Stomach smooth muscle (tissue), 2 donors: ENCODE data around the gene KCNE3.

Experiments
- H3K27ac ChIP-seq: one replicate; pipeline ENCODE4 v1.7.0; 2013; ENCODE audit warnings: mild to moderate bottlenecking, low read length, inconsistent platforms
- H3K27me3 ChIP-seq, 2 donors: one replicate each; pipeline ENCODE4 v1.7.0; 2013; ENCODE audit warnings: low read length in 2 of 2; ENCODE audit not compliant: insufficient read depth in 2 of 2, control insufficient read depth in 1 of 2
- H3K36me3 ChIP-seq, 2 donors: one replicate each; pipeline ENCODE4 v1.7.0; 2013; ENCODE audit warnings: low read length in 2 of 2; ENCODE audit not compliant: control insufficient read depth in 2 of 2, insufficient read depth in 2 of 2
- H3K4me1 ChIP-seq: one replicate; pipeline ENCODE4 v1.7.0; 2013; ENCODE audit warnings: low read length; ENCODE audit not compliant: control insufficient read depth, insufficient read depth
- H3K4me3 ChIP-seq, 2 donors: one replicate each; pipeline ENCODE4 v1.7.0; 2013; ENCODE audit warnings: low read length in 2 of 2
- H3K9ac ChIP-seq, 2 donors: one replicate each; pipeline ENCODE4 v1.7.0; 2013; ENCODE audit warnings: low read length in 2 of 2, mild to moderate bottlenecking in 1 of 2
- H3K9me3 ChIP-seq, 2 donors: one replicate each; pipeline ENCODE4 v1.7.0; 2013; ENCODE audit warnings: low read length in 2 of 2; ENCODE audit not compliant: control insufficient read depth in 2 of 2
- donor health status: healthy.
- donor health status: Pancreatic carcinoma.

Gene KCNE3

GRCh38 chr11:74443071-74443864 lies 24.1 kb downstream of the KCNE3 start:
- H3K9ac ChIP-seq, result no peak overlapping the region
- no peaks in the 10 kb centered on the region for H3K36me3 ChIP-seq
- no peak overlapping the region for H3K4me3 ChIP-seq
- H3K27ac ChIP-seq, result no peak overlapping the region
- H3K4me1 ChIP-seq, result peaks cover 7% of the 10 kb centered on the region
- no peaks in the 10 kb centered on the region for H3K27me3 ChIP-seq
- no peaks in the 10 kb centered on the region for H3K9me3 ChIP-seq

- H3K27me3 ChIP-seq, result no peaks in the 10 kb centered on the region
- H3K9me3 ChIP-seq, result no peaks in the 10 kb centered on the region
- H3K36me3 ChIP-seq, result no peaks in the 10 kb centered on the region
- H3K4me3 ChIP-seq, result no peak overlapping the region
- H3K4me1 ChIP-seq, result peaks cover 7% of the 10 kb centered on the region
- H3K27ac ChIP-seq, result no peak overlapping the region
- H3K9ac ChIP-seq, result no peak overlapping the region
Observed at GRCh38 chr11:74442636-74443035, 24.7 kb downstream of the KCNE3 start.

GRCh38 chr11:74438681-74439080 lies 28.7 kb downstream of the KCNE3 start:
- Histone ChIP-seq H3K27me3 (no peaks in the 10 kb centered on the region), H3K27ac (no peak overlapping the region)

DNA sequence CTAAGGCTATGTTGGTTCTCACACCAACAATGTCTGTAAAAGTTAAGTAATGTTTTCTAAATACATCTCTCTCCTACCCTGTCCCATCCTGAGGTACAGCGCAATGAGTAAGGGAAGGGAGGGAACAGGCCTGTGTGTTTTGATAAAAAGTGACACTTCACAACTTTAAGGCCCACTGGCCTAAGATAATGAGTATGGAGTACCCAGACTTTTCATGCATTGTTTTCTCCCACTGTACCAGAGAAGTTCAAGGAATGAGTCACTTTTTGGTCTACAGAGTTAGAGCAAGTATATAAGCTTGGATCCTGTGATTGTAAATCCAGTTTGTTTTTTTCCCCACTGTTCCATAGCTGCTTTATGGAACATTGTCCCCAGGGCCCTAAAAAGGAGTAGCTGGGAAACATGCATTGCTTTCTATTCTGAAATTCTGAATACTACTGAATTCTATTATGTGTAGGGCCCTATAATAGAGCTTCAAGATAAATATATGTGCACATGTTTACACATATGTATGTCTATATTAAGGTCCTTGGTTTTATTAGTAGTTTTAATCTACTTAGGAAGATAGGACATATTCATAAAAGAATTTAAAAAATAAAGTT lies 29.8 kb downstream of the KCNE3 start:
- H3K27ac ChIP-seq, result no peak overlapping the region
- H3K4me1 ChIP-seq, result no peaks in the 10 kb centered on the region
- no peak overlapping the region for H3K9ac ChIP-seq

More at GRCh38 chr11:74438681-74439080, 28.7 kb downstream of the KCNE3 start:
- Histone ChIP-seq H3K9me3 (no peaks in the 10 kb centered on the region), H3K4me3 (no peak overlapping the region), H3K36me3 (no peaks in the 10 kb centered on the region), H3K4me1 (peaks cover 5% of the 10 kb centered on the region), H3K9ac (no peak overlapping the region)

GRCh38 chr11:74434528-74434927 lies 32.8 kb downstream of the KCNE3 start:
- no peak overlapping the region for H3K9ac ChIP-seq
- H3K9me3 ChIP-seq, result no peaks in the 10 kb centered on the region
- no peaks in the 10 kb centered on the region for H3K36me3 ChIP-seq
- no peak overlapping the region for H3K4me3 ChIP-seq
- no peaks in the 10 kb centered on the region for H3K4me1 ChIP-seq
- H3K27ac ChIP-seq, result no peak overlapping the region
- H3K27me3 ChIP-seq, result no peaks in the 10 kb centered on the region

More for the DNA sequence above, 29.8 kb downstream of the KCNE3 start:
- no peaks in the 10 kb centered on the region for H3K9me3 ChIP-seq
- H3K4me3 ChIP-seq, result no peak overlapping the region
- no peaks in the 10 kb centered on the region for H3K27me3 ChIP-seq
- H3K36me3 ChIP-seq, result no peaks in the 10 kb centered on the region

DNA sequence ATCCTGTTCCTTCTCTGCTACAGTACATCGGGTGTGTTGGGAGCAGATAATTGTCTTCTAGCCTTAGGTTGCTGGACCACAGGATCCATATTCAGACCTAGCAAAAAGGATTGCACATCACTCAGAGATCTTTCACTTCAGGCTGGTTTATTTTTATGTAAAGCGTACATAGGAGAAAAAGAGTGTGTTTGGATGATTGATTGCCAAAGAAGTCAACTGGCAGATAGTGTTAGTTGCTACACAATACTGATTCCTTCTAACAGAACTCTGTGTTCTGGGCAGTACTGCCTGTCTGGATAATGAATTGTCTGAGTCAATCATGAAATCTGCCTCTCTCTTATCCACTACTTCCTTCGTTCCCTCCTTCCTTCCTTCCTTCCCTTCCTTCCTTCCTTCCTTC lies 38.1 kb downstream of the KCNE3 start:
- Histone ChIP-seq H3K27ac (no peak overlapping the region), H3K36me3 (no peaks in the 10 kb centered on the region), H3K4me1 (no peaks in the 10 kb centered on the region), H3K9me3 (peaks cover 3 to 4% of the 10 kb centered on the region in 2 donors), H3K4me3 (no peak overlapping the region), H3K27me3 (no peaks in the 10 kb centered on the region), H3K9ac (no peak overlapping the region)

DNA sequence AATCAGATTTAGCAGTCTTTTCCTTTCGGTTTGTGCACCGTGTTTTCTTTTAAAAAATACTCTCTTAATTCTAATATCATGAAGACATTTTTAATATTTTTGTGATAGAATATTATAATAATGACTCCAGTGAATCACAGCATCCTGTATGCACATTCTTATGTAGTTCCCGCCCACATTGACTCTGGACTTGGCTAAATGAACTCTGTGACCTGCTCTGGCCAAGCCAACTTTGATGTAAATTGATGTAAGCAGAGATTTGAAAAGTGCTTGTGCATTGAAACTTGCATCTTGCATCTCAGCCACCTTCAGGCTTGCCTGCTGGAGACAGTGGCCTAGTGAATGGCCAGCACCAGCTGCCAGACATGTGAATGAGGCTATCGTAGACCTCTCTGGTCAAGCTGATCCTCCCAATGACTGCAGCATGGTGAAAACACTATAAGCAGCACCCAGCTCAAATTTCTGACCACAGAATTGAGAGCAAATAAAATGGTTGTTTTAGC lies 39.9 kb downstream of the KCNE3 start:
- no peaks in the 10 kb centered on the region for H3K4me1 ChIP-seq
- no peak overlapping the region for H3K9ac ChIP-seq
- H3K27ac ChIP-seq, result no peak overlapping the region
- no peaks in the 10 kb centered on the region for H3K36me3 ChIP-seq
- no peak overlapping the region for H3K4me3 ChIP-seq
- H3K9me3 ChIP-seq, result peaks cover 3 to 4% of the 10 kb centered on the region in 2 donors
- no peaks in the 10 kb centered on the region for H3K27me3 ChIP-seq

DNA sequence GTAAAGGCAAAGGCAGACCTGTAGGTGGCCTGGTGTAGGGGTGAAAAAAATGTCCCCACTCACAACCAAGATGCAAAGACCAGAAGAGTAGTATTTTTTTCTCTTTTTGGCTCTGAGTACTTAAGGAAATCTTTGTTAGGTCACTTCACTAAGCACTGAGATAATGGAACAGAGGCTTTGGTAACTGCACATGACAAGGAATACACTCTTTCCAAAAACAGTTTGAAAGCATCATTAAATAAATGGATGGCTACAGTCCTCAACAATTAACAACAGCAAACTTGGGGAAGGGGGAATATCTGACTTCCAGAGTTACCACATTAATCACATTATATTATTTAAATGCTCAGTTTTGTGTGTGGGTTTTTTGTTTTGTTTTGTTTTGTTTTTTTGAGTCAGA lies 42.2 kb downstream of the KCNE3 start:
- H3K4me3 ChIP-seq, result no peak overlapping the region
- no peak overlapping the region for H3K9ac ChIP-seq
- no peaks in the 10 kb centered on the region for H3K27me3 ChIP-seq
- H3K36me3 ChIP-seq, result no peaks in the 10 kb centered on the region
- H3K27ac ChIP-seq, result no peak overlapping the region
- H3K9me3 ChIP-seq, result peaks cover 3 to 4% of the 10 kb centered on the region in 2 donors
- H3K4me1 ChIP-seq, result no peaks in the 10 kb centered on the region

DNA sequence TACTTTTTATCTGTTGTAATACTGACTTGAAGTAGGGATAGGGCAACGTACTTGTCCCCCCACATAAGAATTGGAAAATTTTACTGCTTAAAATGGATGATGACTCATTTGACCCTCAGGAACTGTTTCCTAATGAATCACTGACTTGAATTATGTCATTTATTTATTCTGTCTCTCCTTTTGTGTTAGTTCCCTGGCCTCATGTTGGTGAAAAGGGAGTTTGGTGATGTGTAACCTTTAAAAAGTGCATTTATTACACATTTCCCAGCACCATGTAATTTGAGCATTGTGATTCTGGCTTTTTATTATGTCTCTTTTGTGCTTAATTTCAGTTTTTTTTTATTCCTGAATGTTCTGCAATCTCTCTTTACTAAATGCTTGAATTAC lies 48.8 kb downstream of the KCNE3 start:
- no peak overlapping the region for H3K9ac ChIP-seq
- no peaks in the 10 kb centered on the region for H3K27me3 ChIP-seq
- H3K36me3 ChIP-seq, result no peaks in the 10 kb centered on the region
- no peaks in the 10 kb centered on the region for H3K9me3 ChIP-seq
- H3K27ac ChIP-seq, result no peak overlapping the region
- H3K4me3 ChIP-seq, result no peak overlapping the region
- peaks cover 6% of the 10 kb centered on the region for H3K4me1 ChIP-seq

- Histone ChIP-seq H3K9ac (no peak overlapping the region), H3K4me1 (peaks cover 6% of the 10 kb centered on the region), H3K27ac (peak overlapping the region; percentile 46), H3K27me3 (no peaks in the 10 kb centered on the region), H3K4me3 (no peak overlapping the region), H3K9me3 (no peaks in the 10 kb centered on the region), H3K36me3 (no peaks in the 10 kb centered on the region)
Observed at GRCh38 chr11:74417860-74418508, 49.4 kb downstream of the KCNE3 start.
